HUES6 (cell line): ENCODE measurements around the gene FBXL14.
A peak's percentile ranks its signal among the peaks of the same experiment; 100 is the strongest.

ENCODE experiments used
- H3K27ac ChIP-seq: 2 replicates; pipeline ENCODE4 v1.7.0; 2013; ENCODE audit warnings: low read depth, mild to moderate bottlenecking, low read length, inconsistent platforms
- H3K27me3 ChIP-seq: 2 replicates; pipeline ENCODE4 v1.6.1; 2013; ENCODE audit warnings: low read length; ENCODE audit not compliant: control insufficient read depth, insufficient read depth
- H3K36me3 ChIP-seq: 2 replicates; pipeline ENCODE4 v1.6.1; 2013; ENCODE audit warnings: low read length; ENCODE audit not compliant: control insufficient read depth, insufficient read depth
- H3K4me1 ChIP-seq: 2 replicates; pipeline ENCODE4 v1.6.1; 2013; ENCODE audit warnings: low read length; ENCODE audit not compliant: control insufficient read depth, insufficient read depth
- H3K4me3 ChIP-seq: 2 replicates; pipeline ENCODE4 v1.5.1; 2013; ENCODE audit warnings: low read depth, low read length
- H3K9ac ChIP-seq: one replicate; pipeline ENCODE4 v1.6.1; 2013; ENCODE audit warnings: mild to moderate bottlenecking, low read length
- H3K9me3 ChIP-seq: 2 replicates; pipeline ENCODE4 v1.6.1; 2013; ENCODE audit warnings: low read depth, low read length; ENCODE audit not compliant: control insufficient read depth, insufficient read depth

The FBXL14 gene

GRCh38 chr12:1591543-1591942 lies 2.8 kb downstream of the FBXL14 start:
- Histone ChIP-seq H3K4me1 (peaks cover 62% of the 10 kb centered on the region), H3K9ac (no peak overlapping the region), H3K36me3 (no peaks in the 10 kb centered on the region), H3K27ac (no peak overlapping the region), H3K9me3 (no peaks in the 10 kb centered on the region), H3K4me3 (peak overlapping the region; percentile 49; the same call in 1 of the 2 replicates), H3K27me3 (peaks cover 49% of the 10 kb centered on the region)

- peaks cover 50% of the 10 kb centered on the region for H3K27me3 ChIP-seq
- peaks cover 62% of the 10 kb centered on the region for H3K4me1 ChIP-seq
- H3K9ac ChIP-seq = peak overlapping the region; percentile 42
- H3K9me3 ChIP-seq = no peaks in the 10 kb centered on the region
- H3K27ac ChIP-seq = peak overlapping the region; percentile 27; the same call in 1 of the 2 replicates
- peak overlapping the region; percentile 49 for H3K4me3 ChIP-seq
- H3K36me3 ChIP-seq = no peaks in the 10 kb centered on the region
Observed at GRCh38 chr12:1591034-1591433, 3.3 kb downstream of the FBXL14 start.

DNA sequence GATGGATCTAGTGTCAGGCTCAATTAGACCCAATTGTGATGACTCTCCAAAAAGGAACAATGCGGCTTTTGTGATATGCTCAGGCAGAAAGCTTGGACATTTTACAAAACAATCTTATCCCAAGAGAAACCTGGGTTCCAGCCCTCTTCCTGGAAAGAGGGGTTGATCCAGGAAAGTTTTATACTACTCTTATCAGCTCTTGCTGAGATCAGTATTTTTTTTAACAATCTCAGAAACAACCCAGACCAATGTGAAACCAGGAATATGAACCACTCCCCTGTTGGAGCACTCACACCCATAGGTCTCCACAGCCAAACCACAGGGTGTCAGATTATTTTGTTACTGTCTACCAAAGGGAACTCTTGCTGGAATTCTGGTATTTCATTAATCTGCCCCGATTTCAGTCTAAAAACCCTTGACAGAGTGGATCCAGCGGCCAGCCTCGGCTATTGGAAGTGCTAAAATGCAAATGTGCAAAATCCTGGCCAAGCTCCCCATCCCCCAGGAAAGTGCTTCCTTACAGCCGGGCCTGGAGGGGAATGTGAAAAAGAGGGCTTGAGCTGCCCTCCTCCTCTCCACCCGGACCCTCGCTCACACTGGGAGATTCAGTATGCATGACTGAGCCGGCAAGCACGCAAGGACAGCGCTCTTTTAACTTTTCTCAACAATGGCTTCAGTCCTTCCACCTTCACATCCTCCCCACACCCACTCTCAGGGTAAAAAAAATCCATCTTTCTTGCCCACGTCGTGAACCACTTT lies 4.0 kb downstream of the FBXL14 start:
- H3K9me3 ChIP-seq = no peaks in the 10 kb centered on the region
- peak overlapping the region; percentile 27; the same call in 1 of the 2 replicates for H3K27ac ChIP-seq
- H3K4me1 ChIP-seq = peaks cover 61% of the 10 kb centered on the region
- H3K27me3 ChIP-seq = peaks cover 45% of the 10 kb centered on the region
- peak overlapping the region; percentile 42 for H3K9ac ChIP-seq
- no peaks in the 10 kb centered on the region for H3K36me3 ChIP-seq
- H3K4me3 ChIP-seq = peak overlapping the region; percentile 49

- H3K9me3 ChIP-seq = no peaks in the 10 kb centered on the region
- H3K27ac ChIP-seq = no peak overlapping the region
- H3K36me3 ChIP-seq = no peaks in the 10 kb centered on the region
- no peak overlapping the region for H3K9ac ChIP-seq
- H3K4me1 ChIP-seq = peaks cover 58% of the 10 kb centered on the region
- no peak overlapping the region for H3K4me3 ChIP-seq
- peaks cover 50% of the 10 kb centered on the region for H3K27me3 ChIP-seq
Observed at GRCh38 chr12:1588575-1588947, 5.8 kb downstream of the FBXL14 start.

DNA sequence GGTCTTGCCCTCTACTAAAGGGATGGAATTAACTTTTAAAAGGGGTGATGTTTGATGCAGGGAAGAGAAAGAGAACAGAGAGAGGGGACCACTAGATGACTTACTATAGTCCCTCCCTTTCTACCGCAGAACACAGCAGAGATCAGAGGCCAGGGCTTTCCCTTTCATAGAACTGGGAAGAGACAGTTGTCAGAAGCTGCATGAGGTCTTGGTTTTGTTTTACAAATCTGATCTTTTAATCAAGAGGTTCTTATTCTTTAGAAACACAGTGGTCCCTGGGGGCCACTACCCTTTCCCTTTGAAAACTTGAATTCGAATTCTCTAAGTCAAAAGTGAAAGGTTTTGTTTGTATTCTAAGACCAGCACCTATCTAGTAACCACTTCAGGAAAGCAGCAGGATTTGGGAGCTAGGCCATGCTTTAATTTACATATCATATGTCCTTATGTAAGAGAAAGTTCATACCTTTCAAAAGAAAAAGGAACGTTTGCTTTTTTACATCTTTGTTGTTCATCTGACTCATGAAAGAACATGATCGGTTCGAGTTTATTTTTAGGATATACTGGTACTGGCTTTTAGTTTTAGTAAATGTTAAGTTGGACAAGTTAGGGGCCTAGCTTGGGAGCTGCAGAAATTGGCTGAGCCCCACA lies 6.3 kb downstream of the FBXL14 start:
- Histone ChIP-seq H3K4me1 (peaks cover 53% of the 10 kb centered on the region), H3K27ac (no peak overlapping the region), H3K4me3 (no peak overlapping the region), H3K9me3 (no peaks in the 10 kb centered on the region), H3K36me3 (no peaks in the 10 kb centered on the region), H3K9ac (no peak overlapping the region), H3K27me3 (peaks cover 45% of the 10 kb centered on the region)

DNA sequence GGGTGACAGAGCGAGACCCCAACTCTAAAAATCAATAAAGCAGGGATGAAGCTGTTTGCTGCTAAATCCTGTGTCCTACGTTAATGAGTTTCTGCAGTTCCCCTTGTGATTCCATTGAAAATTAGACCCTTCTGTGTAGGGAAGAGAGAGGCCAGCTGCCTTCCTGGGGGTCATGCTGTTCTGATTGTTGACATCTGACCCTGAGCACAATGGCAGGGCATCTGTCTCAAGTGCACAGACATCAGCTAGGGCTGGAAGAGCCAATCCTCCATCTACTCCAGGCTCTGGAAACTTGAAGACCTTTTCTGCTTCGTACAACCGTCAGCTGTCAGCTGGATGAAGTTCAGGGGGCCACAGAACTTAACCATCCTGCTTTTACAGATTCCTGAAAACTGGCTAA lies 10.1 kb downstream of the FBXL14 start:
- no peaks in the 10 kb centered on the region for H3K9me3 ChIP-seq
- no peaks in the 10 kb centered on the region for H3K36me3 ChIP-seq
- H3K4me3 ChIP-seq = no peak overlapping the region
- peaks cover 22% of the 10 kb centered on the region; the same call in 1 of the 2 replicates for H3K27me3 ChIP-seq
- H3K9ac ChIP-seq = no peak overlapping the region
- peaks cover 19% of the 10 kb centered on the region for H3K4me1 ChIP-seq
- H3K27ac ChIP-seq = no peak overlapping the region

GRCh38 chr12:1583421-1584078 lies 10.8 kb downstream of the FBXL14 start:
- H3K27ac ChIP-seq = no peak overlapping the region
- no peaks in the 10 kb centered on the region for H3K36me3 ChIP-seq
- no peak overlapping the region for H3K9ac ChIP-seq
- H3K27me3 ChIP-seq = peaks cover 22% of the 10 kb centered on the region; the same call in 1 of the 2 replicates
- peaks cover 14% of the 10 kb centered on the region for H3K4me1 ChIP-seq
- H3K4me3 ChIP-seq = no peak overlapping the region
- H3K9me3 ChIP-seq = no peaks in the 10 kb centered on the region

DNA sequence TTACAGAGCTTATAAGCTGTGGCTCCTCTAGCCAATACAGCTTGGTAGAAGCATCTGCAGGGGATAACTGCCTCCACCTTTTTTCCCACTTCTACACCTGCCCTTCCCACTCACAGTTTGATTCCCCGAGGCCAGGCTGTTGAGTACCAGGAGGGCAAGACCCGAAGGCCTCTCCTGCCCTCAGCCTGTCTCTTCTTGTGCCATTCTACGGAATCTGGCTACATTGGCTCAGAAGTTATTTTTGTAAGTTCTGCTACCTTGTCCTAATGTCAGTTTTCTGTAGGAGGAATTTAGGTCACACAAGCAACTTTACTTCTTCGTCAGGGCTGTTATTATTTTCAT lies 11.7 kb downstream of the FBXL14 start:
- Histone ChIP-seq H3K27ac (no peak overlapping the region), H3K27me3 (peaks cover 22% of the 10 kb centered on the region; the same call in 1 of the 2 replicates), H3K4me3 (no peak overlapping the region), H3K9ac (no peak overlapping the region), H3K4me1 (peaks cover 6% of the 10 kb centered on the region), H3K9me3 (no peaks in the 10 kb centered on the region), H3K36me3 (no peaks in the 10 kb centered on the region)

- Histone ChIP-seq H3K36me3 (no peaks in the 10 kb centered on the region), H3K4me1 (0 out of 2 replicates have a peak, but pooled peaks cover under 1% of the 10 kb centered on the region), H3K4me3 (no peak overlapping the region), H3K9me3 (no peaks in the 10 kb centered on the region), H3K9ac (no peak overlapping the region), H3K27me3 (peaks cover 18% of the 10 kb centered on the region; the same call in 1 of the 2 replicates), H3K27ac (no peak overlapping the region)
Observed at GRCh38 chr12:1581973-1582708, 12.2 kb downstream of the FBXL14 start.

DNA sequence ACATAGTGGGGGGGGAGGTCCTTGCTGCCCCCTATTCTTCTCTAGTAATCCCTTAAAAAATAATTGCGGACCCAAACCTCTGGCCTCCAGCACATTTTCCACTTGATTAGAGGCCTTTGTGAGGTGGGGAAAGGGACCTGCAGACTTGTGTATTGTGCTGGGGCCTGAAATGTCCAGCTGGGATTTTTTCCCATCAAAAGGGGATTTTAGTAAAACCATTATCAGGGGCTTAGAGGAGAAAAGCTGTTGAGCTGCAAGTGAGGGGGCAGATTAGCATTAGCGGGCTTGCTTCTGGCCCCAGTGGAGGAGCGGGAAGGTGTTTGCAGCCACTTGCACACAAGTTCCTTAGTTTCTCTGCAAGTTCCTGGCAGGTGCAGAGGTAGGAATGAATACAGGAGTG lies 13.9 kb downstream of the FBXL14 start:
- no peak overlapping the region for H3K9ac ChIP-seq
- no peak overlapping the region for H3K4me3 ChIP-seq
- H3K9me3 ChIP-seq = no peaks in the 10 kb centered on the region
- no peaks in the 10 kb centered on the region for H3K36me3 ChIP-seq
- peaks cover 9% of the 10 kb centered on the region; the same call in 1 of the 2 replicates for H3K27me3 ChIP-seq
- H3K4me1 ChIP-seq = peaks cover 4% of the 10 kb centered on the region; the same call in 1 of the 2 replicates
- H3K27ac ChIP-seq = no peak overlapping the region
